Right atrium auricular region (tissue), 2 donors: Measurements from ENCODE around the gene PNMA6E. TPM values are rescaled to one million over a fixed set of nuclear protein-coding genes. Genes with fewer than 3 reads are reported as not detected.

ENCODE experiments used
- DNase-seq: peaks from one replicate; pipeline ENCODE4 v3.0.0-alpha.2; 2019; ENCODE audit warnings: low spot score
- H3K27ac ChIP-seq, 2 donors: fragments of 200-600 bp; sonication (generic); 1 replicate in 1 of 2; 2 replicates in 1 of 2; pipeline ENCODE4 v1.5.1; 2016 to 2019
- H3K27me3 ChIP-seq, 2 donors: fragments of 200-600 bp; sonication (generic); one replicate each; pipeline versions ENCODE4 v1.5.1 to v1.6.0; 2017 to 2019
- H3K36me3 ChIP-seq: fragments of 200-600 bp; sonication (generic); one replicate; pipeline ENCODE4 v1.5.1; 2016
- H3K4me1 ChIP-seq, 2 donors: fragments of 200-600 bp; sonication (generic); one replicate each; pipeline versions ENCODE4 v1.5.1 to v1.6.0; 2017 to 2019
- H3K4me3 ChIP-seq, 2 donors: fragments of 200-600 bp; sonication (generic); 1 replicate in 1 of 2; 2 replicates in 1 of 2; pipeline ENCODE4 v1.5.1; 2017 to 2019; ENCODE audit warnings: mild to moderate bottlenecking in 1 of 2, moderate library complexity in 1 of 2
- H3K9me3 ChIP-seq, 2 donors: fragments of 200-600 bp; sonication (generic); one replicate each; pipeline ENCODE4 v1.5.1; 2019
- CTCF ChIP-seq, 2 donors: fragments of 200-600 bp; sonication (generic); IDR thresholded peaks; one replicate each; pipeline ENCODE4 v1.5.1; 2019; ENCODE audit warnings: antibody characterized with exemption in 2 of 2
- total RNA-seq, 2 donors: library from RNA; depleted of rRNA; stranded (reverse); fragments of >200 nt; gene quantifications; one replicate each; pipeline ENCODE4 v1.1.0, GENCODE V29; 2016

PNMA6E gene
- total RNA-seq = not detected

DNA sequence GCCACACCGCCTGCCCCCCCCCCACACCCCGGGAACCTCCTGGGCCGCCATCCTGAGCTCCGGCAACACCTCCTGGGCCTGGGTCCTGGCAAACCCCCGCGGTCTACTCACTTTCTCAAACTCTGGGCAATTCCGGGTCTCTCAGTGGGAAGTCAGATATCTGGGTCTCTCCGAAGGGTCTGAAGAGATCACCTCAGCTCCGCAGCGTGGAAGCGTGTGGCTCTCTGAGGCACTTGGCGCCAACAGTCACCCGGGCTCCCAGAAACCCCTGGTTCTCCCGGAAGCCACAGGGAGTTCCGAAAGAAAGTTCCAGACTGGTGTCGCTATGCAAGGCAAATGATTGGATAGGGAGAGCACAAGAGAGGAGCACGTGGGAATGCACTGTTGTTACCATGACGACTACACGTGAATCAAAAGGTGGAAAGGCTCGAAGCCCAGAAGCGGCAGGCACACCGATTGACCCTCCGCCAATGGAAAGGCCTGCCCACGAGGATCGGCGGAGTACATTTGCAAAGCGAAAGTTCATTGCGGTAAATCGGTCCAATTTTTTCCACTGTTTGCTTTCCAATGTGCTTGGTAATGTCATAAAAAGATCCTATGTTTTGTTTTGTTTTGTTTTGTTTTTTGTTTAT lies at the start of gene PNMA6E:
Gene PNMA6E, minus strand, starts transcription at position 218 of the 632 bp plus-strand sequence. CDS start 2,501 bp downstream, outside the sequence.
- no peak within 1 kb of the TSS for H3K27ac ChIP-seq
- no peak for DNase-seq

DNA sequence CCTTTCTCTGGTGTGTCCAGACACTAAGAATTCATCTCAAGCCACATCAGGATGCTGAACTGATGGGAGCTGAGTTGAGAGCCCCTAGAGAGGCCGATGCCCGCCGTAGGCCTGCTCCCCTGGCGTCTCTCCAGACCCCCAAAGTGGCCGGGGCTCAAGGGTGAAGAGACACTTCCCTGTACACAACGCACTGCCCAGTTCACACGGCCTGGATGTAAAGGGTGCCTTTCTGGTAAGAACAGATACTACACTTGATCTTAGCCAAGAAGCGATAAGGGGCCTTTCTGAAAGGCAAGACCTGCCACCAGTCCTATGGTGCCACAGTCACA lies 49.8 kb upstream of the PNMA6E start:
- no peak for DNase-seq
- no peak overlapping the region for H3K27ac ChIP-seq
- no peaks in the 10 kb centered on the region for H3K4me1 ChIP-seq
- no peak overlapping the region for H3K4me3 ChIP-seq
- no peaks in the 10 kb centered on the region for H3K36me3 ChIP-seq
- no peaks in the 10 kb centered on the region for H3K27me3 ChIP-seq
- H3K9me3 ChIP-seq = no peaks in the 10 kb centered on the region
- TF ChIP-seq CTCF (IDR thresholded peaks at IDR 0.05) = no peak

More for the DNA sequence above, at the start of gene PNMA6E:
- no peaks in the 10 kb centered on the region for H3K27me3 ChIP-seq
- TF ChIP-seq CTCF (IDR thresholded peaks at IDR 0.05) = no peak
- no peaks in the 10 kb centered on the region for H3K4me1 ChIP-seq
- no peaks in the 10 kb centered on the region for H3K36me3 ChIP-seq
- H3K9me3 ChIP-seq = no peaks in the 10 kb centered on the region
- H3K4me3 ChIP-seq = no peak within 1 kb of the TSS

DNA sequence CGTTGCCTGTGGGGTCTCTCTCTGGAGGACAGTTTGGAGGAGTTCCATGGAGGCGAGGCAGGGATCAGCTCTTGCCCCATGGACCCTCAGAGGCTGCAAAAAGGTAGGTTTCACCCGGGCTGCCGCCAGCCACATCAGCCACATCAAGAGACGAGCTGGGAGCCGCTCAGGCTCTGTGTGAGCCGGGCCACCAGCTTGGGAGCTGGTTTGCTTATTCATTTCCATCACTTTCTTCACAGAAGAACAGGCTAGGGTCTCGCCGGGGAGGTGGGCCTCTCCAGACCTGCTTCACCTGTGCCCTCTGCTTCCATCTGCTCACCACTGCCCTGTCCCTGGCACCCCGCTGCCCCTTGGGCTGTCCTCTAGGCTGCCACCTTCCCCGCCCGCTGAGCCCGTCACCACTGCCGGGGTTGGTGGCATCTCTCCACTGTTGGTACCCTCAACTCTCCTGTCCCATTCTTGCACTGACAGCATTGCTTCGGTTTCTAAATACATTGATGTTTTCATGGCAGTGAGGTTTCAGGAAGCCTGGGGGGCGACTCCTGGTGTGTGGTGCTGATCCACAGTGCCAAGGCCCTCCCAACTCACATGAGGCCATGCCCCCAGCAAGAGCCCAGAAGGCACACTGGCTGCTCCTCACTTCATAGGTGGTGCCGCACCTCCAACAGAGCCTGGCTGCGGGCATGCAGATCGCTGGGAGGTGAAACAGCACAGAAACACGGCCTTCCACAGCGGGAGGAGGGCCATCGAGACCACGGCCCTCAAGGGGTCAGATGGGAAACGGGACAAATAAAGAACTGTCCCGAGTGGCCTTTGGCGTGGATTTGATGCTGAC lies 49.2 kb upstream of the PNMA6E start:
- no peak for TF ChIP-seq CTCF (IDR thresholded peaks at IDR 0.05)
- H3K9me3 ChIP-seq = no peaks in the 10 kb centered on the region
- no peak overlapping the region for H3K27ac ChIP-seq
- H3K36me3 ChIP-seq = no peaks in the 10 kb centered on the region
- no peak for DNase-seq
- no peaks in the 10 kb centered on the region for H3K27me3 ChIP-seq
- H3K4me1 ChIP-seq = no peaks in the 10 kb centered on the region
- no peak overlapping the region for H3K4me3 ChIP-seq

DNA sequence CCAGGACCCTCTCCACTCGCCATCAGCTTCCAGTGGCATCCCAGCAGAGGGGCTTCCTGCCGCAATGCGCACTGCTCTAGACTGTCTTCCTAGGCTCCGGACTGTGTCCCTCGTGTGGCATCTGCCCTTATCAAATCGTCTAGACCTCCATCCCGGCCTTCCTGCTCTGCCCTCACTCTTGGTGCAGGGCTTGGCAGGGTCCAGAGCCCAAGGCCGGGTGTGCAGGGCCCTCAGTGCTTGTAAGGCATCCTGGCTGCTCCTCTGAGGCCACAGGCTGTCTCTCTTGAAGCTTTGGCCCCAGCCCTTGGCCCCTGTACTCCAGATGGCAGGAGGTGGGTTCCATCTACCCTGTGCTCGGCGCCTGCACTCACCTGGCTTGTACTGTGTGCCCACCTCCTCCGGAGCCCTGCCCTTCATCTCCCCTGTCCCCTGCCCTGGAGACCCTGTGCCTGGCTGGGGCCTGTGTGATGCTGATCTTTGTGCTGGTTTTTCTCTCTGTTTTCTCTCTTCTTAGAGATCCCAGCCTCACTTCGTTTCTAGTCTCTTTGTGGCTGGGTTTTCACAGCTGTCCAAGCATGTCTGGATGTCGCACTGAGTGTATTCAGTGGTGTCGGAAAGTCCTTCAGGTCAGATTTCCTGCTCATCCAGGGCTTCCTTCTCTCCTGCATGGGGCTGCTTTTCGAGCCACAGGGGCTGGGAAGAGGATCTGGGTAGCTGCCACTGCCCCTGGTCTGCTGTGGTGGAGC lies 48.4 kb upstream of the PNMA6E start:
- no peaks in the 10 kb centered on the region for H3K4me1 ChIP-seq
- no peak for TF ChIP-seq CTCF (IDR thresholded peaks at IDR 0.05)
- no peaks in the 10 kb centered on the region for H3K36me3 ChIP-seq
- no peaks in the 10 kb centered on the region for H3K9me3 ChIP-seq
- H3K27me3 ChIP-seq = no peaks in the 10 kb centered on the region
- DNase-seq = no peak
- no peak overlapping the region for H3K27ac ChIP-seq
- no peak overlapping the region for H3K4me3 ChIP-seq

DNA sequence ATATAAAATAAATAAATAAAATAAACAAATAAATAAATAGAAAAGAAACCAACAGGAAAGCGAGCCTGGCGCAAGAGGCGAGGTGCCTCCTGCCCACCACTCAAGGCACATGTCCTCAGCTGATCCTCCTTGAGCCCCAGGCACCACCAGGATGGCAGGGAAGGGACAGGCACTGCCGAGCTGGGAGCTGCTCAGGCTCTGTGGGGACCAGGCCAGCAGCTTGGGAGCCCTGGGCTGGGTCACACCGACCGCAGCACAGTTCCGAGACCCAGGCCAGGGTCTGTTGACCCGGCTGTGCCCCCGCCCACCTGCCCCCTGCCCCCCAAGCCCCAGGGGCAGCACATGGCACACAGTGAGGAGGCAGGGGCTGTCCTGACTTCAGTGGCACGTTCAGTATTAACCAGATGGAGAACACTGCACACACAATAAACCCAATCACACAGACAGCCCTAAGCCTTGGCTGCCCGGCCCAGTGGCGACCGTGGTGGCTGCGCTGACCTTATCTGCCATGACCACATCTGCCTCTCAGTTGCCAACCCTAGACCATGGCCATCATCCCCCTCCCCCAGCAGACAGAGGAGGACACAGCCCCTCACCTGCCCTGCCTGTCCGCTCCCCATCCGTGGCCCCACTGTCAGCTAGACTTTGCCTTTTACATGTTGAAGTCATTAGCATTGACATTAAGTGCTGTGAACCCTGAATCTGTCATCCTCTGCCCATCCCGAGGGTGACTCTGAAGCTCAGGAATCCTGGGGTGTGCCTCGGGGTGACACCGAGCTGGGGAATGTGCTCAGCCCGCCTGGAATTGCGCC lies 47.6 kb upstream of the PNMA6E start:
- Histone ChIP-seq H3K4me3 (no peak overlapping the region), H3K27me3 (no peaks in the 10 kb centered on the region), H3K36me3 (no peaks in the 10 kb centered on the region), H3K9me3 (no peaks in the 10 kb centered on the region), H3K4me1 (no peaks in the 10 kb centered on the region), H3K27ac (no peak overlapping the region)
- DNase-seq = no peak
- no peak for TF ChIP-seq CTCF (IDR thresholded peaks at IDR 0.05)
